ENCODE data around the gene GNRH2. TPM values are rescaled to one million over a fixed set of nuclear protein-coding genes. Genes with fewer than 3 reads are reported as not detected.

Gene GNRH2
- total RNA-seq, 4 donors from 2014 or later: 1.6 TPM; not detected in 3

GRCh38 chr20:3085571-3086072 lies 42.2 kb downstream of the GNRH2 start:
- no peaks in the 10 kb centered on the region for H3K36me3 ChIP-seq
- TF ChIP-seq POLR2A (IDR thresholded peaks at IDR 0.05): no peak
- TF ChIP-seq, protein P1, sequence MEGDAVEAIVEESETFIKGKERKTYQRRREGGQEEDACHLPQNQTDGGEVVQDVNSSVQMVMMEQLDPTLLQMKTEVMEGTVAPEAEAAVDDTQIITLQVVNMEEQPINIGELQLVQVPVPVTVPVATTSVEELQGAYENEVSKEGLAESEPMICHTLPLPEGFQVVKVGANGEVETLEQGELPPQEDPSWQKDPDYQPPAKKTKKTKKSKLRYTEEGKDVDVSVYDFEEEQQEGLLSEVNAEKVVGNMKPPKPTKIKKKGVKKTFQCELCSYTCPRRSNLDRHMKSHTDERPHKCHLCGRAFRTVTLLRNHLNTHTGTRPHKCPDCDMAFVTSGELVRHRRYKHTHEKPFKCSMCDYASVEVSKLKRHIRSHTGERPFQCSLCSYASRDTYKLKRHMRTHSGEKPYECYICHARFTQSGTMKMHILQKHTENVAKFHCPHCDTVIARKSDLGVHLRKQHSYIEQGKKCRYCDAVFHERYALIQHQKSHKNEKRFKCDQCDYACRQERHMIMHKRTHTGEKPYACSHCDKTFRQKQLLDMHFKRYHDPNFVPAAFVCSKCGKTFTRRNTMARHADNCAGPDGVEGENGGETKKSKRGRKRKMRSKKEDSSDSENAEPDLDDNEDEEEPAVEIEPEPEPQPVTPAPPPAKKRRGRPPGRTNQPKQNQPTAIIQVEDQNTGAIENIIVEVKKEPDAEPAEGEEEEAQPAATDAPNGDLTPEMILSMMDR (IDR thresholded peaks at IDR 0.05): no peak
- 93 to 100% methylated on average over 1 to 8 of the region's 8 CpGs for WGBS, 2 donors
- DNase-seq: no peak
- H3K4me1 ChIP-seq: peaks cover 3 to 13% of the 10 kb centered on the region in 2 donors
- H3K4me3 ChIP-seq (replicated peaks in 1 of 3): no peak overlapping the region
- intact Hi-C loops (cut with DNase I): no loop called here
- no peak overlapping the region for H3K27ac ChIP-seq
- H3K27me3 ChIP-seq: peaks cover 7% of the 10 kb centered on the region
- H3K9me3 ChIP-seq: no peaks in the 10 kb centered on the region

DNA sequence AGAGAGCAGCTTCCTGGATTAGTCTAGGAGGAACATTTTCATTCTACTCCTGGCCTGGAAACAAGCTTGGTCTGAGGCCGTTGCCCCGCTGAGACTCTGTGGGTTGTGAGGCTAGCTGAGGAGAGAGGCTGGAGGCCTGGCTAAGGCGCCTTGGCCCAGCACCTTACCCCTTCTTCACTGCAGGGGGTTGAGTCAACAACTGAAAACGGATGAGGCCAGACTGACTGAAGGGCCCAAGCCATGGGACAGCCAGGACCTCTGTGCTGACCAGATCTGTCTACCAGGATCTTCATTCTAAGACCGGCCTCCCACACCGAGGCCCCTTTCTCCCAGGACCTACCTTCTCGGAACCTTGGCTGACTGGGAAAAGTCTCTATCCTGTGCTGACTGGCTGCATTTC lies 44.6 kb downstream of the GNRH2 start:
- DNase-seq: no peak
- Histone ChIP-seq H3K36me3 (no peaks in the 10 kb centered on the region), H3K27me3 (peaks cover 5% of the 10 kb centered on the region), H3K4me3 (replicated peaks in 1 of 3) (no peak overlapping the region), H3K27ac (no peak overlapping the region), H3K4me1 (peaks cover 1 to 9% of the 10 kb centered on the region in 2 donors), H3K9me3 (no peaks in the 10 kb centered on the region)
- intact Hi-C loops (cut with DNase I): no loop called here
- 84 to 86% methylated on average over 7 of the region's 7 CpGs for WGBS, 2 donors
- TF ChIP-seq, protein P1 (IDR thresholded peaks at IDR 0.05): no peak
- no peak for TF ChIP-seq POLR2A (IDR thresholded peaks at IDR 0.05)

- no peak for DNase-seq
- Histone ChIP-seq H3K27ac (no peak overlapping the region), H3K27me3 (no peaks in the 10 kb centered on the region), H3K4me1 (peaks cover 0 to 5% of the 10 kb centered on the region in 2 donors), H3K36me3 (no peaks in the 10 kb centered on the region), H3K4me3 (replicated peaks in 1 of 3) (no peak overlapping the region), H3K9me3 (no peaks in the 10 kb centered on the region)
- whole genome bisulfite sequencing, 2 donors: 0 to 10% methylated on average over 1 of the region's 1 CpG
- intact Hi-C loops (cut with DNase I): no loop called here
- TF ChIP-seq, protein P1 (IDR thresholded peaks at IDR 0.05): no peak
- TF ChIP-seq POLR2A (IDR thresholded peaks at IDR 0.05): no peak
Measured at GRCh38 chr20:3090565-3090964, 47.1 kb downstream of the GNRH2 start.

GRCh38 chr20:3092611-3093379 lies 49.4 kb downstream of the GNRH2 start:
- WGBS, 2 donors: 15 to 32% methylated on average over 13 to 25 of the region's 81 CpGs
- Histone ChIP-seq H3K36me3 (no peaks in the 10 kb centered on the region), H3K9me3 (no peaks in the 10 kb centered on the region), H3K4me3 (replicated peaks in 1 of 3) (no peak overlapping the region), H3K27me3 (no peaks in the 10 kb centered on the region), H3K4me1 (peaks cover 0 to 5% of the 10 kb centered on the region in 2 donors), H3K27ac (no peak overlapping the region)
- DNase-seq: no peak
- intact Hi-C loops (cut with DNase I): no loop called here
- TF ChIP-seq, protein P1 (IDR thresholded peaks at IDR 0.05): no peak
- no peak for TF ChIP-seq POLR2A (IDR thresholded peaks at IDR 0.05)

GRCh38 chr20:3093861-3094361 lies 50.5 kb downstream of the GNRH2 start:
- no peaks in the 10 kb centered on the region for H3K9me3 ChIP-seq
- H3K27me3 ChIP-seq: no peaks in the 10 kb centered on the region
- TF ChIP-seq POLR2A (IDR thresholded peaks at IDR 0.05): no peak
- TF ChIP-seq, protein P1 (IDR thresholded peaks at IDR 0.05): no peak
- intact Hi-C loops (cut with DNase I): no loop called here
- no peaks in the 10 kb centered on the region for H3K36me3 ChIP-seq
- H3K4me1 ChIP-seq: peaks cover 0 to 5% of the 10 kb centered on the region in 2 donors
- no peak overlapping the region for H3K27ac ChIP-seq
- WGBS, 2 donors: 57 to 65% methylated on average over 9 to 10 of the region's 10 CpGs
- no peak for DNase-seq
- H3K4me3 ChIP-seq (replicated peaks in 1 of 3): no peak overlapping the region
